A549 (cell line): Measurements from ENCODE around the gene SORCS3.

Experiments used
- ELK1 ChIP-seq: fragments of 150-350 bp; IDR thresholded peaks from 2 replicates; pipeline ENCODE4 v1.6.1; 2014; ENCODE audit warnings: low read depth, mild to moderate bottlenecking, low read length
- MAZ ChIP-seq: fragments of 150-350 bp; IDR thresholded peaks from 2 replicates; pipeline ENCODE4 v1.6.1; 2014; ENCODE audit warnings: antibody characterized with exemption, low read depth, low read length, borderline replicate concordance
- RAD21 ChIP-seq, 2 experiments: fragments of >200 bp in 1 of 2; sonication (Bioruptor Twin) in 1 of 2; formaldehyde crosslinking in 1 of 2; IDR thresholded peaks in 1 of 2; conservative IDR thresholded peaks in 1 of 2; 2 replicates in 1 of 2; 3 replicates in 1 of 2; pipeline ENCODE4 v1.6.1; 2012 to 2018; ENCODE audit warnings: inconsistent platforms in 1 of 2
- REST ChIP-seq: fragments of 200-600 bp; sonication (generic); IDR thresholded peaks from 2 replicates; pipeline ENCODE4 v1.6.1; 2016; ENCODE audit warnings: antibody characterized with exemption, mild to moderate bottlenecking, moderate library complexity
- RNF2 ChIP-seq: fragments of 200-600 bp; sonication (generic); IDR thresholded peaks from 2 replicates; pipeline ENCODE4 v1.6.1; 2016; ENCODE audit warnings: low read depth, mild to moderate bottlenecking, antibody characterized with exemption, moderate library complexity, borderline replicate concordance

- TF ChIP-seq RNF2 (no peak), ELK1 (no peak), REST (no peak), RAD21 (conservative IDR thresholded peaks at IDR 0.05 in 1 of 2, IDR thresholded peaks at IDR 0.05 in 1 of 2) (no peak), MAZ (no peak)
Measured at GRCh38 chr10:104802941-104803340, 161.9 kb downstream of the SORCS3 start.
